Stomach smooth muscle (tissue), 2 donors: ENCODE data around the gene ABCA6.

Experiments used
- H3K27ac ChIP-seq: one replicate; pipeline ENCODE4 v1.7.0; 2013; ENCODE audit warnings: mild to moderate bottlenecking, low read length, inconsistent platforms
- H3K27me3 ChIP-seq, 2 donors: one replicate each; pipeline ENCODE4 v1.7.0; 2013; ENCODE audit warnings: low read length in 2 of 2; ENCODE audit not compliant: insufficient read depth in 2 of 2, control insufficient read depth in 1 of 2
- H3K36me3 ChIP-seq, 2 donors: one replicate each; pipeline ENCODE4 v1.7.0; 2013; ENCODE audit warnings: low read length in 2 of 2; ENCODE audit not compliant: control insufficient read depth in 2 of 2, insufficient read depth in 2 of 2
- H3K4me1 ChIP-seq: one replicate; pipeline ENCODE4 v1.7.0; 2013; ENCODE audit warnings: low read length; ENCODE audit not compliant: control insufficient read depth, insufficient read depth
- H3K4me3 ChIP-seq, 2 donors: one replicate each; pipeline ENCODE4 v1.7.0; 2013; ENCODE audit warnings: low read length in 2 of 2
- H3K9ac ChIP-seq, 2 donors: one replicate each; pipeline ENCODE4 v1.7.0; 2013; ENCODE audit warnings: low read length in 2 of 2, mild to moderate bottlenecking in 1 of 2
- H3K9me3 ChIP-seq, 2 donors: one replicate each; pipeline ENCODE4 v1.7.0; 2013; ENCODE audit warnings: low read length in 2 of 2; ENCODE audit not compliant: control insufficient read depth in 2 of 2
- donor health status: healthy.
- donor health status: Pancreatic carcinoma.

ABCA6 gene

GRCh38 chr17:69045646-69046045 lies 96.0 kb downstream of the ABCA6 start:
- H3K4me1 ChIP-seq = no peaks in the 10 kb centered on the region
- no peak overlapping the region for H3K4me3 ChIP-seq
- no peaks in the 10 kb centered on the region for H3K36me3 ChIP-seq
- no peaks in the 10 kb centered on the region for H3K27me3 ChIP-seq
- no peak overlapping the region for H3K27ac ChIP-seq
- no peaks in the 10 kb centered on the region for H3K9me3 ChIP-seq
- H3K9ac ChIP-seq = no peak overlapping the region

- no peaks in the 10 kb centered on the region for H3K27me3 ChIP-seq
- H3K36me3 ChIP-seq = no peaks in the 10 kb centered on the region
- H3K4me3 ChIP-seq = no peak overlapping the region
- no peaks in the 10 kb centered on the region for H3K4me1 ChIP-seq
- H3K9me3 ChIP-seq = no peaks in the 10 kb centered on the region
- H3K9ac ChIP-seq = no peak overlapping the region
- H3K27ac ChIP-seq = no peak overlapping the region
Observed at GRCh38 chr17:69044371-69044770, 97.3 kb downstream of the ABCA6 start.

DNA sequence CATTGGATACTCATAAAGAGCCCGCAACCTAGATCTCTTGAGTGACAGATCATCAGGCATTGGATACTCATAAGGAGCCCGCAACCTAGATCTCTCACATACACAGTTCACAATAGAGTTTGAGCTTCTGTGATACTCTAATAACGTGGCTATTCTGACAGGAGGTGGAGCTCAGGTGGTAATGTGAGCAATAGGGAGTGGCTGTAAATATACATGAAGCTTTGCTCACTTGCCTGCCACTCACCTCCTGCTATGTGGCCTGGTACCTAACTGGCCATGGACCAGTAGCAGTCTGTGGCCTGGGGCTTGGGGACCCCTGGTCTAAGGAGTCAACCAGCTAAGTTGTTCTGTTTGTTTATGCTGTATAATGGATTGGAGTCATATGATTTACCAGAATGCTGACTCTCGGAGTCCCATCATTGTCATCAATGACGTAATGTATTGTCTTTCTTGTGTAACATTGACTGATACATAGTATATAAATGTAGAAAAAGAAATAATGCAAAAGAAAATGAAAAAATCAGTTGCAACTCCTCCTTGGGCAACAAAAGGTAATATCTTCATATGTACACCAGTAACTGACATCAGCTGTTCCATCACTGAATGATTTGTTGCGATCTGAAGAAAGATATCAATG lies 98.5 kb downstream of the ABCA6 start:
- Histone ChIP-seq H3K9ac (no peak overlapping the region), H3K4me1 (no peaks in the 10 kb centered on the region), H3K27ac (no peak overlapping the region), H3K36me3 (no peaks in the 10 kb centered on the region), H3K27me3 (no peaks in the 10 kb centered on the region), H3K9me3 (no peaks in the 10 kb centered on the region), H3K4me3 (no peak overlapping the region)

GRCh38 chr17:69042308-69042707 lies 99.4 kb downstream of the ABCA6 start:
- Histone ChIP-seq H3K4me3 (no peak overlapping the region), H3K9me3 (no peaks in the 10 kb centered on the region), H3K4me1 (no peaks in the 10 kb centered on the region), H3K27ac (no peak overlapping the region), H3K27me3 (no peaks in the 10 kb centered on the region), H3K9ac (no peak overlapping the region), H3K36me3 (no peaks in the 10 kb centered on the region)

- no peaks in the 10 kb centered on the region for H3K27me3 ChIP-seq
- H3K36me3 ChIP-seq = no peaks in the 10 kb centered on the region
- H3K4me3 ChIP-seq = no peak overlapping the region
Observed at GRCh38 chr17:69031839-69032238, 109.9 kb downstream of the ABCA6 start.

DNA sequence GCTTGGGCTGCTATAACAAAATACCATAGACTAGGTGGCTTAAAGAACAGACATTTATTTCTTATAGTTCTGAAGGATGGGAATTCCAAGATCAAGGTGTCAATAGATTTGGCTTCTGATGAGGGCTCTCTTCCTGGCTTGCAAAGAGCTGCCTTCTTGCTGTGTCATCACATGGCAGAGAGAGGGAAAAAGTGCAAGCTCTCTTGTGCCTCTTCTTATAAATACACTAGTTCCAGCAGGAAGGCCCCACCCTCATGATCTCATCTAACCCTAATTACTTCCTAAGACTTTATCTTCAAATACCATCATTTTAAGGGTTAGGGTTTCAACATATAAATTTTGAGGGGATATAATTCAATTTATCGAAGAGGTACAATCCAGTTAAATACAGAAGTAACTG lies 111.5 kb downstream of the ABCA6 start:
- Histone ChIP-seq H3K27me3 (no peaks in the 10 kb centered on the region), H3K36me3 (no peaks in the 10 kb centered on the region), H3K4me3 (no peak overlapping the region), H3K9ac (no peak overlapping the region), H3K9me3 (no peaks in the 10 kb centered on the region), H3K4me1 (no peaks in the 10 kb centered on the region), H3K27ac (no peak overlapping the region)

More at GRCh38 chr17:69031839-69032238, 109.9 kb downstream of the ABCA6 start:
- Histone ChIP-seq H3K27ac (no peak overlapping the region), H3K9me3 (no peaks in the 10 kb centered on the region), H3K9ac (no peak overlapping the region), H3K4me1 (no peaks in the 10 kb centered on the region)
